Transverse colon (tissue), 3 donors: ENCODE measurements around the gene DCT.

Source experiments
- POLR2A ChIP-seq: fragments of 450-650 bp; IDR thresholded peaks from one replicate; pipeline ENCODE4 v1.6.1; 2016; ENCODE audit warnings: antibody characterized with exemption, mild to moderate bottlenecking, moderate library complexity
- TF ChIP-seq, protein P1 (sequence below), 5 experiments: fragments of 200-600 bp in 3 of 5; fragments of 450-650 bp in 2 of 5; sonication (generic) in 3 of 5; IDR thresholded peaks; 1 replicate in 2 of 5; 2 replicates in 3 of 5; pipeline ENCODE4 v1.5.1; 2016 to 2017; ENCODE audit warnings: antibody characterized with exemption in 5 of 5, inconsistent platforms in 3 of 5, mild to moderate bottlenecking in 2 of 5, moderate library complexity in 1 of 5

DNA sequence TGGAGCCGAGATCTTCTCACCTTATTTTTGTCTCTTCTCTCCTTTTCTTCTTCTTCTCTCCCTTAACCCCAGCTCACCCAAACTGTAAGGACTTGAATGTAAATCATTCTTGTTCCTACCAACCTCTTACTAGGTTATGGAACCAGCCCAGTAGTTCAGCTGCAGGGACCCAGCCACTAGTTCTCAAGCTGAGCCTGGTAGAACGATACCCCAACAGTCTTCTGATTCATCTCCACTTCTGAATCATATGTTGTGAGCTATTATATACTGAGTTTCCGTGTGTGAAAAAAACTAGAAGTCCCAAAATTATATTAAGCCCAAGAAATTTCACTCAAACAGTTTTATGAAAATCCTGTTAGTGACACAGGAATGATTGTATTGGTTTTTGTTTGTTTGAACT, 67.7 kb downstream of the DCT start:
- TF ChIP-seq POLR2A: no peak
- TF ChIP-seq, protein P1, sequence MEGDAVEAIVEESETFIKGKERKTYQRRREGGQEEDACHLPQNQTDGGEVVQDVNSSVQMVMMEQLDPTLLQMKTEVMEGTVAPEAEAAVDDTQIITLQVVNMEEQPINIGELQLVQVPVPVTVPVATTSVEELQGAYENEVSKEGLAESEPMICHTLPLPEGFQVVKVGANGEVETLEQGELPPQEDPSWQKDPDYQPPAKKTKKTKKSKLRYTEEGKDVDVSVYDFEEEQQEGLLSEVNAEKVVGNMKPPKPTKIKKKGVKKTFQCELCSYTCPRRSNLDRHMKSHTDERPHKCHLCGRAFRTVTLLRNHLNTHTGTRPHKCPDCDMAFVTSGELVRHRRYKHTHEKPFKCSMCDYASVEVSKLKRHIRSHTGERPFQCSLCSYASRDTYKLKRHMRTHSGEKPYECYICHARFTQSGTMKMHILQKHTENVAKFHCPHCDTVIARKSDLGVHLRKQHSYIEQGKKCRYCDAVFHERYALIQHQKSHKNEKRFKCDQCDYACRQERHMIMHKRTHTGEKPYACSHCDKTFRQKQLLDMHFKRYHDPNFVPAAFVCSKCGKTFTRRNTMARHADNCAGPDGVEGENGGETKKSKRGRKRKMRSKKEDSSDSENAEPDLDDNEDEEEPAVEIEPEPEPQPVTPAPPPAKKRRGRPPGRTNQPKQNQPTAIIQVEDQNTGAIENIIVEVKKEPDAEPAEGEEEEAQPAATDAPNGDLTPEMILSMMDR (IDR thresholded peaks at IDR 0.05): no peak
